ENCODE measurements around the gene UCK2. TPM values are rescaled to one million over a fixed set of nuclear protein-coding genes. Genes with fewer than 3 reads are reported as not detected.
A peak's percentile ranks its signal among the peaks of the same experiment; 100 is the strongest.

The UCK2 gene
- total and polyA plus RNA-seq, 9 of the 15 experiments (the other 6 are each of a cell fraction or from before 2014, with no cell fraction given), result 71.6 to 145 (median 95.8) TPM

DNA sequence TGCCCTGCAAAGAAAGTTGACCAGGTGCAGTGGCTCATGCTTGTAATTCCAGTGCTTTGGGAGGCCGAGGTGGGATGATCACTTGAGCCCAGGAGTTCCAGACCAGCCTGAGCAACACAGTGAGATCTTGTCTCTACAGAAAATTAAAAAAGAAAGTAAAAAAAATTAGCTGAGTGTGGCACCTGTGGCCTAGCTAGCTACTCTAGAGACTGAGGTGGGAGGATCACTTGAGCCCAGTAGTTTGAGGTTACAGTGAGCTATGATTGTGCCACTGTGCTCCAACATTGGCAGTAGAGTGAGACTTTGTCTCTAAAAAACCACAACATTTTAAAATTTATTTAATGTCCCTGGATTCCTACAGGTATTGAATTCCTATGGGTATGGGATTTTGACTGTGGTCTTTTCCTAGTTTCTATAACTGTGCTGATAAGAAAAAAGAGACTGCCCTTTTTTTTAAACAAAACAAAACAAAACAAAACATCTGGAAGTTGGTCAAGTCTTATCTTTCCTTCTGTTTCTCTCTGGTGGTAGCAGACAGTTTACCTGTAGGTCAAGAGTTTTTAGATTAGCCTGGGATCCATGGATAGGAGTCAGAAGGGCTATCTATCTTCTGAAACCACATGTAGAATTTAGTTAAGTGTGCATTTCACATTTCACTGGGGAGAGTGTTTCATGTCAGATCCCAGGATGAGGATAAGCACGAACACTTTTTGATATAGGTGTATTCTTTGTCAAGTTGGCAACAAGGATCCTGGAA, 18.8 kb downstream of the UCK2 start (continued):
- TF ChIP-seq RBM39 (optimal IDR thresholded peaks at IDR 0.05; ENCODE audit: low read depth, low read length) (no peak), SUPT5H (IDR thresholded peaks at IDR 0.05) (no peak), ZNF274 (IDR thresholded peaks at IDR 0.05; ENCODE audit: borderline replicate concordance, low read depth, low read length) (no peak), TCFL5 (CRISPR knock-in tag; conservative IDR thresholded peaks at IDR 0.05) (no peak), PML (IDR thresholded peaks at IDR 0.05; ENCODE audit: low read length) (peak; percentile 45; the same call in 1 of the 2 replicates), TAL1 (IDR thresholded peaks at IDR 0.05) (peak; percentile 86), JUND (IDR thresholded peaks at IDR 0.05; ENCODE audit: borderline replicate concordance, low read depth, low read length) (0 out of 2 replicates have a peak, but pooled peaks have one; percentile 30), JUND (tag; IDR thresholded peaks at IDR 0.05; ENCODE audit: borderline replicate concordance, low read depth, low read length) (no peak), ZNF239 (CRISPR knock-in tag; IDR thresholded peaks at IDR 0.05) (no peak), ZC3H11A (IDR thresholded peaks at IDR 0.05; ENCODE audit: low read depth, low read length) (no peak), ZNF764 (CRISPR knock-in tag; IDR thresholded peaks at IDR 0.05; ENCODE audit: low read depth) (no peak), ZNF79 (CRISPR knock-in tag; IDR thresholded peaks at IDR 0.05; ENCODE audit: low read depth) (no peak), SMARCA4 (IDR thresholded peaks at IDR 0.05) (peak; percentile 57; the same call in 1 of the 2 replicates), NCOA6 (IDR thresholded peaks at IDR 0.05) (no peak)
- TF ChIP-seq, protein P1, sequence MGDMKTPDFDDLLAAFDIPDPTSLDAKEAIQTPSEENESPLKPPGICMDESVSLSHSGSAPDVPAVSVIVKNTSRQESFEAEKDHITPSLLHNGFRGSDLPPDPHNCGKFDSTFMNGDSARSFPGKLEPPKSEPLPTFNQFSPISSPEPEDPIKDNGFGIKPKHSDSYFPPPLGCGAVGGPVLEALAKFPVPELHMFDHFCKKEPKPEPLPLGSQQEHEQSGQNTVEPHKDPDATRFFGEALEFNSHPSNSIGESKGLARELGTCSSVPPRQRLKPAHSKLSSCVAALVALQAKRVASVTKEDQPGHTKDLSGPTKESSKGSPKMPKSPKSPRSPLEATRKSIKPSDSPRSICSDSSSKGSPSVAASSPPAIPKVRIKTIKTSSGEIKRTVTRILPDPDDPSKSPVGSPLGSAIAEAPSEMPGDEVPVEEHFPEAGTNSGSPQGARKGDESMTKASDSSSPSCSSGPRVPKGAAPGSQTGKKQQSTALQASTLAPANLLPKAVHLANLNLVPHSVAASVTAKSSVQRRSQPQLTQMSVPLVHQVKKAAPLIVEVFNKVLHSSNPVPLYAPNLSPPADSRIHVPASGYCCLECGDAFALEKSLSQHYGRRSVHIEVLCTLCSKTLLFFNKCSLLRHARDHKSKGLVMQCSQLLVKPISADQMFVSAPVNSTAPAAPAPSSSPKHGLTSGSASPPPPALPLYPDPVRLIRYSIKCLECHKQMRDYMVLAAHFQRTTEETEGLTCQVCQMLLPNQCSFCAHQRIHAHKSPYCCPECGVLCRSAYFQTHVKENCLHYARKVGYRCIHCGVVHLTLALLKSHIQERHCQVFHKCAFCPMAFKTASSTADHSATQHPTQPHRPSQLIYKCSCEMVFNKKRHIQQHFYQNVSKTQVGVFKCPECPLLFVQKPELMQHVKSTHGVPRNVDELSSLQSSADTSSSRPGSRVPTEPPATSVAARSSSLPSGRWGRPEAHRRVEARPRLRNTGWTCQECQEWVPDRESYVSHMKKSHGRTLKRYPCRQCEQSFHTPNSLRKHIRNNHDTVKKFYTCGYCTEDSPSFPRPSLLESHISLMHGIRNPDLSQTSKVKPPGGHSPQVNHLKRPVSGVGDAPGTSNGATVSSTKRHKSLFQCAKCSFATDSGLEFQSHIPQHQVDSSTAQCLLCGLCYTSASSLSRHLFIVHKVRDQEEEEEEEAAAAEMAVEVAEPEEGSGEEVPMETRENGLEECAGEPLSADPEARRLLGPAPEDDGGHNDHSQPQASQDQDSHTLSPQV (IDR thresholded peaks at IDR 0.05), result no peak
- TF ChIP-seq, protein P2, sequence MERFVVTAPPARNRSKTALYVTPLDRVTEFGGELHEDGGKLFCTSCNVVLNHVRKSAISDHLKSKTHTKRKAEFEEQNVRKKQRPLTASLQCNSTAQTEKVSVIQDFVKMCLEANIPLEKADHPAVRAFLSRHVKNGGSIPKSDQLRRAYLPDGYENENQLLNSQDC (CRISPR knock-in tag; IDR thresholded peaks at IDR 0.05), result no peak
- TF ChIP-seq, protein P3, sequence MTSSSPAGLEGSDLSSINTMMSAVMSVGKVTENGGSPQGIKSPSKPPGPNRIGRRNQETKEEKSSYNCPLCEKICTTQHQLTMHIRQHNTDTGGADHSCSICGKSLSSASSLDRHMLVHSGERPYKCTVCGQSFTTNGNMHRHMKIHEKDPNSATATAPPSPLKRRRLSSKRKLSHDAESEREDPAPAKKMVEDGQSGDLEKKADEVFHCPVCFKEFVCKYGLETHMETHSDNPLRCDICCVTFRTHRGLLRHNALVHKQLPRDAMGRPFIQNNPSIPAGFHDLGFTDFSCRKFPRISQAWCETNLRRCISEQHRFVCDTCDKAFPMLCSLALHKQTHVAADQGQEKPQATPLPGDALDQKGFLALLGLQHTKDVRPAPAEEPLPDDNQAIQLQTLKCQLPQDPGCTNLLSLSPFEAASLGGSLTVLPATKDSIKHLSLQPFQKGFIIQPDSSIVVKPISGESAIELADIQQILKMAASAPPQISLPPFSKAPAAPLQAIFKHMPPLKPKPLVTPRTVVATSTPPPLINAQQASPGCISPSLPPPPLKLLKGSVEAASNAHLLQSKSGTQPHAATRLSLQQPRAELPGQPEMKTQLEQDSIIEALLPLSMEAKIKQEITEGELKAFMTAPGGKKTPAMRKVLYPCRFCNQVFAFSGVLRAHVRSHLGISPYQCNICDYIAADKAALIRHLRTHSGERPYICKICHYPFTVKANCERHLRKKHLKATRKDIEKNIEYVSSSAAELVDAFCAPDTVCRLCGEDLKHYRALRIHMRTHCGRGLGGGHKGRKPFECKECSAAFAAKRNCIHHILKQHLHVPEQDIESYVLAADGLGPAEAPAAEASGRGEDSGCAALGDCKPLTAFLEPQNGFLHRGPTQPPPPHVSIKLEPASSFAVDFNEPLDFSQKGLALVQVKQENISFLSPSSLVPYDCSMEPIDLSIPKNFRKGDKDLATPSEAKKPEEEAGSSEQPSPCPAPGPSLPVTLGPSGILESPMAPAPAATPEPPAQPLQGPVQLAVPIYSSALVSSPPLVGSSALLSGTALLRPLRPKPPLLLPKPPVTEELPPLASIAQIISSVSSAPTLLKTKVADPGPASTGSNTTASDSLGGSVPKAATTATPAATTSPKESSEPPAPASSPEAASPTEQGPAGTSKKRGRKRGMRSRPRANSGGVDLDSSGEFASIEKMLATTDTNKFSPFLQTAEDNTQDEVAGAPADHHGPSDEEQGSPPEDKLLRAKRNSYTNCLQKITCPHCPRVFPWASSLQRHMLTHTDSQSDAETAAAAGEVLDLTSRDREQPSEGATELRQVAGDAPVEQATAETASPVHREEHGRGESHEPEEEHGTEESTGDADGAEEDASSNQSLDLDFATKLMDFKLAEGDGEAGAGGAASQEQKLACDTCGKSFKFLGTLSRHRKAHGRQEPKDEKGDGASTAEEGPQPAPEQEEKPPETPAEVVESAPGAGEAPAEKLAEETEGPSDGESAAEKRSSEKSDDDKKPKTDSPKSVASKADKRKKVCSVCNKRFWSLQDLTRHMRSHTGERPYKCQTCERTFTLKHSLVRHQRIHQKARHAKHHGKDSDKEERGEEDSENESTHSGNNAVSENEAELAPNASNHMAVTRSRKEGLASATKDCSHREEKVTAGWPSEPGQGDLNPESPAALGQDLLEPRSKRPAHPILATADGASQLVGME (CRISPR knock-in tag; IDR thresholded peaks at IDR 0.05), result no peak

Measured in K562 (cell line).